HK-2 (cell line): ENCODE measurements around the gene SIAE.
"Not testable (repeated sequence)": the region's sequence is repeated elsewhere in the genome, so short reads cannot be mapped to it uniquely, and the experiment has no call there.

Source experiments
- DNase-seq: peaks from one replicate; pipeline ENCODE4 v3.0.0-alpha.2; 2018; ENCODE audit not compliant: unreplicated experiment

The SIAE gene

GRCh38 chr11:124623861-124624525 is 49.5 kb downstream of the SIAE start:
- DNase-seq = no peak

GRCh38 chr11:124622531-124623451 is 50.7 kb downstream of the SIAE start, which contains the start of gene TBRG1:
TBRG1 (plus strand) TSS chr11:124622864; CDS start chr11:124623084, 220 bp downstream.
- peak; percentile 71 for DNase-seq

GRCh38 chr11:124618863-124619262 is 54.7 kb downstream of the SIAE start:
- no peak for DNase-seq

- DNase-seq = no peak
These were observed 60.8 kb downstream of the SIAE start for GRCh38 chr11:124612567-124613246.

- DNase-seq = no peak
These were observed 61.5 kb downstream of the SIAE start for GRCh38 chr11:124612045-124612444.

DNA sequence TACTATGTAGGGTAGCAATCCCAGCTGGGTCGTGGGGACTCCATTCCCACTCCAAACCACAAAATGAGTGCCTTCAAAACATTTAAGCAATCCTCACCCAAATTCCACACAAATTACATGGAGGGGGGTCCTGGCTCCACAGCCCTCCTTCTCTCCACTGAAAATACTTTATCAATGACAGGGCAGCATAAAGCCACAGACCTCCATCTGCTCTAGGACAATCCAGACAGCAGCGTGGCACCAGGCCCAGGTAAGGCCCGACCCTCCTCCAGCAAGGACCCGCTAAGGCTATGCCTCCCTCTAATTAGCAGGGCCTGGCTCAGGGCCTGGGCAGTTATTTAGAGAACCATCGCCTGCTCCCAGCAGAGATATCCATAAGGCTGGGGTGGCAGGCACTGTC is 62.5 kb downstream of the SIAE start, which contains the start of gene PANX3:
Gene PANX3, plus strand, starts transcription at position 365 of the 400 bp plus-strand sequence. CDS start 129 bp downstream, outside the sequence.
- no peak for DNase-seq

DNA sequence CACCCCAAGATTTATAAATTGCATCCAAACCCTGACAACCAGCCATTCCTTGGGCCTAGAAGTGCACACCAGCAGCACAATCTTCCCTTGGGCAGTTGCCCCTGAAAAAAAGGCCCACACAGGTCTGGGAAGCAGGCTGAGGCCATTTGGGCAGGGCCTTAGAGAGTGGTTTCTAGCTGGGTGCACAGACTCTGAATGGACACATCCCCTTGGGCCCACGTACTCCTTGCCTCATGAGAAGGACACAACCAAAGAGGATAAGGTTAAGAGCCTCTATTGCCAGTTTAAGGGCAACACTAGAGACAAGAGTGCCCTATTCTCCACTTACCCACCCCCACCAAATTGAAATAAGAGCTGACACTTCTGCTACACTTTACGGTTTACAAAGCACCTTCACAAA is 63.2 kb downstream of the SIAE start:
- DNase-seq = no peak

DNA sequence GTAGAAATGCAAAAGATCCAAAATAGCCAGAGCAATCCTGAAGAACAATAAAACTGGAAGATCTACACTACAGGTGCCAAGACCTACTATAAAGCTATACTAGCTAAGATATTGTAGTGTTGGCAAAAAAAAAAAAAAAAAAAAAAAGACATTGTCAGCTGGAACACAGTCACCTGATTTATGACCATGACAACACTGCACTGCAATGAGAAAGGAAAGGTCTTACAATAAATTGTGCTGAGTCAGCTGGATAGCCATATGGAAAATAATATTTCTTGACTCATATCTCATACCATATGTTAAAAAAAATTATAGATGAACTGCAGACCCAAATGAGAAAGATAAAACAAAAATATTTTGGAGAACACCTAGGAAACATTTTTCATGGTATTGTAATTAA is 65.4 kb downstream of the SIAE start:
- no peak for DNase-seq

DNA sequence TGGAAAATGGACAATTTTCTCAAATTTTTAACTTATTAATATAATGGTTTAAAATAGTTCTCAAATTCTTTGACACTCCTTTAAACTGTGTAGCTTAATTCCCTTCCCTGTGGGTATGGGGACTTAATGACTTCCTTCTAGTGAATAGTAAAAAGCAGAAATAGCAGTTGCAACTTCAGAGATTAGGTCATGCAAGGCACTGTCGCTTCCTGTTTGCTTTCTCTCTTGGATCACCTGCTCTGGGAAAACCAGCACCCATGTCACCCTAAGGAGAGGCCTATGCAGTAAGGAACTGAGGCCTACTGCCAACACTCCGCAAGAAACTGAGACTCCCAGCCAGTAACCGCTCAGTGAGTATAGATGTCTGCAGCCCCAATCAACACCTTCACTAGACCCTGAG is 67.8 kb downstream of the SIAE start:
- DNase-seq = no peak

DNA sequence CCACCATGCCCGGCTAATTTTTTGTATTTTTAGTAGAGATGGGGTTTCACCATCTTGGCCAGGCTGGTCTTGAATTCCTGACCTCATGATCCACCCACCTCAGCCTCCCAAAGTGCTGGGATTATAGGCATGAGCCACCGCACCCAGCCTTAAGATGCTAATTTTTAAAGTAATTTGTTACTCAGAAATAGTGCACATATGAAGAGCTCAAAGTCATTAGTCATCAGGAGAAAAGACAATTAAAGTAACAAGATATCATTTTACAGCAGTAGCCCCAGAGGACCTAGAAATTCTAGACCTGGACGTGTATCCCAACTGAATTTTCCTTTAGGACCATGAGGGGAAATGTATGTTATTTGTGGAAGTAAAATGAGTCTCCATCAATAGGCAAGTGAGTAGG is 70.8 kb downstream of the SIAE start:
- DNase-seq = not testable (repeated sequence)

DNA sequence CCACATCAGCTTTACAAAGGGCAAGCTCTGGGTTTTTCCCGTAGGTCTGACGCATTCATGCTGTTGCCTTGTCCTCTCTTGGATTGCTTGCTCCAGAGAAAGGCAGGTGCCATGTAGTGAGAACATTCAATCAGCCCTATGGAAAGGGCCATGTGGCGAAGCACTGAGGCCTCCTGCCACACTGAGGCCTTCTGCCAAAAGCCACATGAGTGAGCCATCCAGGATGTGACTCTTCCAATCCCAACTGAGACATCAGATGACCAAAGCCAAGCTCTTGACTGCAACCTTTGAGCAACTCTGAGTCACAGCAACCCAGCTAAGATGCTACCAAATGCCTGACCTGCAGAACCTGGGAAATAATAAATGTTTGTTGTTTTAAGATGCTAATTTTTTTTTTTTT is 71.3 kb downstream of the SIAE start:
- no peak for DNase-seq

DNA sequence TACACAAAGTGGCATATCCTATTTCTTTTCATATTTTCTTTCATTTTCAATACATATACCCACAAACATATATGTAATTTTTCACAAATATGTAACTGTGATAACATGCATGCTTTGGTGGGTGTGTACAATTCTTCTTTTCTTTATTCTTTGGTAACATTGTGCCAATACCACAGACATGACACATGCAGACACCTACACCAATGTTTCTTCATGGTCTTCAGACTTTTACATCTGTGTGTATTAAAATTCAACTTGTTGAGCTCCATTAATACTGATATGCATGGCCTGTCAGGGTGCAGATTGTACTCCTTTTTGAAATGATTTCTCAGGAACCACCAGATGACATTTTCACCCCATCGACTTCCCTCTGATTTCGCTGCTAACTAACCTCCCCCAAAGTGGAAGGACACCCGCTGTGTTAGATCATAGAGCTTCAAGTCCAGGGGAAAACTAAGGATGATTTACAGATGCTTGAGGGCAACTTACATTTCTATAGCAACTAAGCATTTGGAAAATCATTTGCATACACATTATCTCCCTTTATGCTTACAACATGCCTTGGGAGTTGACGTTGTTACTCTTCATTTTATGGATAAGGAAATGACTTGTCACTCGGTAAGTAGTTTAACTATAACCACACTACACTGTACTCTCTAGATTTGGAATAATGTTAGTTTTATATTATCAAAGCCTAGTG is 72.8 kb downstream of the SIAE start:
- DNase-seq = no peak

- no peak for DNase-seq
These were observed 75.9 kb downstream of the SIAE start for GRCh38 chr11:124597626-124598025.

- no peak for DNase-seq
These were observed 78.2 kb downstream of the SIAE start for GRCh38 chr11:124595302-124595701.

- DNase-seq = no peak
These were observed 80.9 kb downstream of the SIAE start for GRCh38 chr11:124592627-124593026.

DNA sequence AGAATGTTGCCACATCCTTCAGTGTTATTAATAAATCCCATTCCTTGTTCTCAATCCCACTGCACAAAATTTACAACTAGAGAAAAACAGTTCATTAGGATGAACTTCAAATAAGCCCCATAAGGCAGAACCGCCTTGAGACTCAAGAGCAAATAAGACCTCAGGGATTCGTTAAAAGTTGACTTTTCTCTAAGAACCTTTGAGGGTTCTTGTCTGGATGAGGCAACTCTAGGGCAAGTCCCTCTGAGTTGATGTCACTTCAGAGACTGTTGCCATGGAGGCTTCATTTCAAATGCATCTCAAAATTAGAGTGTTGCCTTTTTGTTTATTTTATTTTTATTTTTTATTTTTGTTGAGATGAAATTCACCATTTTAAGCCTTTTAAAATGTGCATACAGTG is 82.1 kb downstream of the SIAE start:
- no peak for DNase-seq

GRCh38 chr11:124586238-124586860 is 87.2 kb downstream of the SIAE start:
- DNase-seq = peak; percentile 27

- DNase-seq = no peak
These were observed 88.7 kb downstream of the SIAE start for GRCh38 chr11:124584681-124585372.

- no peak for DNase-seq
These were observed 89.8 kb downstream of the SIAE start for GRCh38 chr11:124583781-124584180.
